GM19099 (cell line): ENCODE measurements around the gene TYW3.

Experiments
- POLR2A ChIP-seq: IDR thresholded peaks from 3 replicates; pipeline ENCODE4 v1.6.1; 2011; ENCODE audit warnings: low read depth; ENCODE audit not compliant: insufficient read length; ENCODE audit errors: extremely low read depth

Gene TYW3

DNA sequence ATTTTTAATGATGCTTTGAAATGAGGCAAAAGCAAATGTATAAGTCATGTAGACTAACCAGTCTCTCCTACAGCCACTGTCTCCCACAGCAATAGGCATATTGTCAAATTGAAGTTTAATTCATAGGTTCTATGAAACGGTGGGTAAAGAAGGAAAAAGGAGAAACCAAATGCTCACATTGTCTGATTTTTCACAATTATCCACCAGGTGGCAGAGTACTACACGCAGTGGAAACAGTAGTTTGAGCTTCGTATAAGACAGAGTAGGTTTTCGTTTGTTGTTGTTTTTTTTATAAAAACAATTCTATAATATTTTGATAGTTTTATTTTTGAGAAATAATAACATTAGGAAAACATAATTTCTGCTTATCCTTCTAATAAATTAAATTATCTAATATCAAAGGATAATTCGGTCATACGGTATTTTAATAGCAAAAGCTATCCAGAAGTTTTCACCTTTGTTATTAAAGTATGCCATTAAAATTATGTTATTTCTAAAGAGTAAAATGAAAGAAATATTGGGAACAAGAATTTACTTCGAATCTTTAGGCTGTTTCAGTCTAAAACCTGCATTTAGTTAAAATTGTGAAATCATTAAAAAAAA, 39.1 kb downstream of the TYW3 start:
- TF ChIP-seq POLR2A: no peak

DNA sequence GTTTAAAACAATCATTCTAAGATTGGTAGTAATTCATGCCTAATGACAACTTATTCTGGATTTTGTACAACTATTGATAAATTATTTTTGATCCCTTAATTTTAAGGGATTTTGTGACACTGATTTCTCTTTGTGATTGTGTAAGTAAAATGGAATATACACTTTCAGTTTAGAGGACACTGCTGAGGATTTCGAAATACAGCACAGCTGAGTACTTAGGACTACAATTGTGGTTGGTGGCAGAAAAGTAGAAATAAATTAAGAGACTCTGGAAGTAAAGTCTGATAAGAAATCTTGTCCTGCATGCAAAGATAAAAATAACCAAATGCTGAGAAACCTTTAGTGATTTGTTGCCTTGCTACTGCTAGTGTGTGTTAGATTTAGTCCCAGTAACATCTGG, 40.0 kb downstream of the TYW3 start:
- no peak for TF ChIP-seq POLR2A

- TF ChIP-seq POLR2A: no peak
Measured at GRCh38 chr1:74773582-74773981, 40.6 kb downstream of the TYW3 start.

GRCh38 chr1:74775735-74776134, 42.8 kb downstream of the TYW3 start:
- TF ChIP-seq POLR2A: no peak

DNA sequence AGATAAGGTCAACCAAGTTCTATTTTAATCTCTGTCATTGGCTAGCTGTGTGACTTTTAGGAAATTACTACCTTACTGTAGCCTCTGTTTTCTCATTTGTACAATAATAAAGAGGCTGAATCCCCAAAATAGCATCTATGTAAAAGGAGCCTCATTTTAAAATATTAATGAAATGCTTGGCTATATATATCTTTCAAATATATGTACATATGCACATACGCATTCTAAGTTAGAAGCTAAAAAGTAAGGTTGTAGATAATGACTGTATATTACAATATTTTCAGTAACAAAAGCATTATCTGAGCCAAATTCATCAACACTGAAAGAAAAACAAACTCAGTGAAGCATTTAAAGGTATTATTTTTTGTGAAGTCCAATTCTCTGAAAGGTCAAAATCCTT, 44.6 kb downstream of the TYW3 start:
- no peak for TF ChIP-seq POLR2A

DNA sequence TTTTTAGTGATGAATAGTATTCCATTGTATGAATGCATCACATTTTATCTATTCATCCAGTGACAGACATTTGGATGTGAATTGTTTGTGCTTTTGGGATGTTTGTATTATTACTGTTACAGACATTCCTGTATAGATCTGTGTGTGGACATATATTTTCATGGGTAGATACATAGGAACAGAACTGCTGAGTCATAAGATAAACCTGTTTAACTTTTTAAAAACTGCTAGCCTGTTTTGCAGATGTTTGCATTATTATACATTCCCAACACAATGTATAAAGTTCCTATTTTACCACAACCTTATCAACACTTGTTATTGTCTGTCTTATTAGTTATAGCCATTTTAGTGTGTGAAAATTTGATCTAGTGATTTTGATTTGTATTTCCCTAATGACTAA, 46.8 kb downstream of the TYW3 start:
- no peak for TF ChIP-seq POLR2A

- TF ChIP-seq POLR2A: no peak
Measured at GRCh38 chr1:74780594-74780993, 47.6 kb downstream of the TYW3 start.

GRCh38 chr1:74785944-74786343, 53.0 kb downstream of the TYW3 start:
- no peak for TF ChIP-seq POLR2A

- no peak for TF ChIP-seq POLR2A
Measured at GRCh38 chr1:74790453-74790852, 57.5 kb downstream of the TYW3 start.

- TF ChIP-seq POLR2A: no peak
Measured at GRCh38 chr1:74791491-74791890, 58.5 kb downstream of the TYW3 start.

DNA sequence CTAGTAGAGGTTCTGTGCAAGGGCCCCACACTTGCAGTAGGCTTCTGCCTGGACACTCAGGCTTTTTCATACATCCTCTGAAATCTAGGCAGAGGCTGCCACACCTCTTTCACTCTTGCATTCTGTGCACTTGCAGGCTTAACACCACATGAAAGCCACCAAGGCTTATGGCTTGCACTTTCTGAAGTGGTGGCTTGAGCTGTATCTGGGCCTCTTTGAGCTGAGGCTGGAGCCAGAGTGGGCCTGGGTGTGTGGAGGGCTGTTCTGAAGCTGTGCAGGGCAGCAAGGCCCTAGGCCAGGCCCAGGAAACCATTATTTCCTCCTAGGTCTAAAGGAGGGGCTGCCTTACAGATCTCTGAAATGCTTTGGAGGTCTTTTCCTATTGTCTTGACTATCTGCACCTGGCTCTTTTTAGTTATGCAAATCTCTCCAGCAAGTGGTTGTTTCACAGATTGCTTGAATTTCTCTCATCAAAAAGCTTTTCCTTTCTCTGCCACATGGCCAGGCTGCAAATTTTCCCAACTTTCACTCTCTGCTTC, 66.2 kb downstream of the TYW3 start:
- no peak for TF ChIP-seq POLR2A

- no peak for TF ChIP-seq POLR2A
Measured at GRCh38 chr1:74811436-74812179, 78.7 kb downstream of the TYW3 start.

- no peak for TF ChIP-seq POLR2A
Measured at GRCh38 chr1:74812180-74812541, 79.2 kb downstream of the TYW3 start.
